Fibroblast of villous mesenchyme (primary cell): ENCODE measurements around the gene XPO4. TPM values are rescaled to one million over a fixed set of nuclear protein-coding genes. Genes with fewer than 3 reads are reported as not detected.
"Not testable (repeated sequence)": the region's sequence is repeated elsewhere in the genome, so short reads cannot be mapped to it uniquely, and the experiment has no call there.

Experiments used
- DNase-seq: peaks from one replicate; pipeline ENCODE4 v3.0.0-alpha.2; 2010; ENCODE audit warnings: low read depth
- H3K4me3 ChIP-seq: 2 replicates; pipeline ENCODE4 v1.5.1; 2011; ENCODE audit warnings: low read depth, mild to moderate bottlenecking, low read length
- total RNA-seq: library from RNA; depleted of rRNA; stranded (reverse); fragments of >200 nt; gene quantifications from 2 replicates; pipeline ENCODE4 v1.2.3, GENCODE V29; 2012
- TF ChIP-seq, protein P1 (sequence below): IDR thresholded peaks from 2 replicates; pipeline ENCODE4 v1.5.1; 2012; ENCODE audit warnings: low read depth, mild to moderate bottlenecking, low read length; ENCODE audit not compliant: insufficient read depth

Gene XPO4
- 20.3 and 29.8 TPM in 2 replicates for total RNA-seq

GRCh38 chr13:20902438-20903163 is at the start of gene XPO4:
Gene XPO4 (minus strand): TSS chr13:20902746. CDS start chr13:20902738, 8 bp downstream.
- DNase-seq: peak; percentile 75
- peak within 1 kb of the TSS; percentile 87 for H3K4me3 ChIP-seq
- TF ChIP-seq, protein P1, sequence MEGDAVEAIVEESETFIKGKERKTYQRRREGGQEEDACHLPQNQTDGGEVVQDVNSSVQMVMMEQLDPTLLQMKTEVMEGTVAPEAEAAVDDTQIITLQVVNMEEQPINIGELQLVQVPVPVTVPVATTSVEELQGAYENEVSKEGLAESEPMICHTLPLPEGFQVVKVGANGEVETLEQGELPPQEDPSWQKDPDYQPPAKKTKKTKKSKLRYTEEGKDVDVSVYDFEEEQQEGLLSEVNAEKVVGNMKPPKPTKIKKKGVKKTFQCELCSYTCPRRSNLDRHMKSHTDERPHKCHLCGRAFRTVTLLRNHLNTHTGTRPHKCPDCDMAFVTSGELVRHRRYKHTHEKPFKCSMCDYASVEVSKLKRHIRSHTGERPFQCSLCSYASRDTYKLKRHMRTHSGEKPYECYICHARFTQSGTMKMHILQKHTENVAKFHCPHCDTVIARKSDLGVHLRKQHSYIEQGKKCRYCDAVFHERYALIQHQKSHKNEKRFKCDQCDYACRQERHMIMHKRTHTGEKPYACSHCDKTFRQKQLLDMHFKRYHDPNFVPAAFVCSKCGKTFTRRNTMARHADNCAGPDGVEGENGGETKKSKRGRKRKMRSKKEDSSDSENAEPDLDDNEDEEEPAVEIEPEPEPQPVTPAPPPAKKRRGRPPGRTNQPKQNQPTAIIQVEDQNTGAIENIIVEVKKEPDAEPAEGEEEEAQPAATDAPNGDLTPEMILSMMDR: no peak

- H3K4me3 ChIP-seq, DNase-seq: not testable (repeated sequence)
Observed at GRCh38 chr13:20948001-20948400, 45.5 kb upstream of the XPO4 start.

DNA sequence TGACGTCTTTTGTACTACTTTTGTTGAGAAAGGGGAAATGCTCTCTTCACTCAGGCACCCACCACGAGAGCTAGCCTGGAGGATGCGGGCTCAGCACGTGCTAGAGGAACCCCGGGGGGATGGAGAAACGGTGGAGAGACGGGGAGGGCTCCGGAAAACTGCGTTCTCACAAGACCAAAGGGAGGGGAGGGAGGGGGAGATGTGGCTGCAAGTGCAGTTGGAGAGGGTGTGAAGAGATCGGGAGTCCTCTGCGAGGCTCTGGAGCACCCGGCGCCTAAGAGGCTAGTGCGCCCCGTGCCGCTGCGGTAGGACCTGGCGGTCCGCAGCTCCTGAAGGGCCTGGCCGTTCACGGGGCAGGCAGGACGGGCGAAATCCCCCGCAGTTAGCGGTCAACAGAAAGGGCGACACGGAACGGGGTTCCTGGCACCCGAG is 43.4 kb upstream of the XPO4 start:
- peak; percentile 18 for DNase-seq

GRCh38 chr13:20942938-20943559 is 40.5 kb upstream of the XPO4 start:
- peak overlapping the region; percentile 40 for H3K4me3 ChIP-seq
- TF ChIP-seq, protein P1: no peak
- DNase-seq: peak; percentile 65

More for the DNA sequence above, 43.4 kb upstream of the XPO4 start:
- TF ChIP-seq, protein P1: no peak
- peak overlapping the region; percentile 28 for H3K4me3 ChIP-seq

DNA sequence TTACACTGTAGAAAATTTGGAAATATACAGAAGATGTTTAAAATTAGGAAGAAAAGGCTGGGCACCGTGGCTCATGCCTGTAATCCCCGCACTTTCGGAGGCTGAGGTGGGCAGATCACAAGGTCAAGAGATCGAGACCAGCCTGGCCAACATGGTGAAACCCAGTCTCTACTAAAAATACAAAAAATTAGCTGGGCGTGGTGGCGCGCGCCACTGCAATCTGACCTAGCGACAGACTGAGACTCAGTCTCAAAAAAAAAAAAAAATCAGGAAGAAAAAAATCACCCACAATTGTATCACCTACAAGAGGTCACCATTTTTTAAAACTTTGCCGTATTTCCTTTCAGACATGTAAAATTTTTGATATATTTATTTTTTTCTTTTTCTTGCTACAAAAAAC is 38.0 kb upstream of the XPO4 start:
- DNase-seq, H3K4me3 ChIP-seq: not testable (repeated sequence)

GRCh38 chr13:20940083-20940482 is 37.5 kb upstream of the XPO4 start:
- TF ChIP-seq, protein P1: no peak
- peak; percentile 93 for DNase-seq

DNA sequence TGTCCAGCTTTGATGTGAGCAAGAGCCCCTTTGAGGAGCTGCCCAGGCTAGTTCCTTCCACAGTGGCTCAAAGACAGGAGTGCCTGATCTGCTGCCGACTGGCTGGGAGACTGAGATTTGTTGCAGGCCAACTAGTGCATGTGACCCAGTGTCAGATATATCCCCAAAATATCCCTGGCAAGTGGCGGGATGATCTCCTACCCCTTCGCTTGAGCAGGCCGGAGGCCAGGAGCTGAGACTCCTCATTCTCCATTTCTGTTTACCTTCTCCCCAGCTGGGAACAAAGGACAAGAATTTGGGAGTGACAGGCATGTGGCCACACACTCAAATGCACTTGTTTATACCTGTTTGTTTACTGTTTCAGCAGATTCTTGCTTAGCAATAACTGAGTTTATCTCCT is 37.1 kb upstream of the XPO4 start:
- no peak for DNase-seq
- TF ChIP-seq, protein P1: no peak
- no peak overlapping the region for H3K4me3 ChIP-seq

More at GRCh38 chr13:20940083-20940482, 37.5 kb upstream of the XPO4 start:
- no peak overlapping the region for H3K4me3 ChIP-seq
